HEK293 (cell line): ENCODE measurements around the gene ARL14EPL.

Experiments
- GLI4 ChIP-seq: fragments of 450-650 bp; formaldehyde crosslinking; IDR thresholded peaks from 2 replicates; pipeline ENCODE4 v1.5.1; 2016; ENCODE audit warnings: missing biosample characterization, missing genetic modification characterization
- TF ChIP-seq, protein P1 (sequence below): fragments of 450-650 bp; formaldehyde crosslinking; IDR thresholded peaks from 2 replicates; pipeline ENCODE4 v1.5.1; 2016; ENCODE audit warnings: missing biosample characterization, missing genetic modification characterization
- TF ChIP-seq, protein P2 (sequence below): fragments of 450-650 bp; formaldehyde crosslinking; IDR thresholded peaks from 2 replicates; pipeline ENCODE4 v1.5.1; 2016; ENCODE audit warnings: missing biosample characterization, missing genetic modification characterization
- TF ChIP-seq, protein P3 (sequence below): fragments of 450-650 bp; formaldehyde crosslinking; IDR thresholded peaks from 2 replicates; pipeline ENCODE4 v1.5.1; 2016; ENCODE audit warnings: missing biosample characterization, missing genetic modification characterization

DNA sequence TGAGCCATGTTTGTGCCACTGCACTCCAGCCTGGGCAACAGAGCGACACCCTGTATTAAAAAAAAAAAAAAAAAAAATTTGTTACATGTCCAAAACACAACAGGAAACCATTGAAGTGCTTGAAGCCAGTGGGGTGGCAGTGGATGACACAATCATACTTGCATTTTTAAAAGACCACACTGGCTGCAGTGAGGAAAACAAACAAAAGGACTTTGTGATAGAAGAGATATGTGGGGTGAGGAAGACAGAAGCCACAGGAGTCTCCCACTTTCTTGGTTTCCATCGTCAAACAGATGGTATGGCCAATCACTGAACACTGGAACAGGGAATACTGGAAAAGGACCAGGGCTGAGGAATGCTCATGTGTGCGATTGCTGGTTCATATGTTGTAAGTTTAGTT is 31.7 kb downstream of the ARL14EPL start:
- TF ChIP-seq, protein P1, sequence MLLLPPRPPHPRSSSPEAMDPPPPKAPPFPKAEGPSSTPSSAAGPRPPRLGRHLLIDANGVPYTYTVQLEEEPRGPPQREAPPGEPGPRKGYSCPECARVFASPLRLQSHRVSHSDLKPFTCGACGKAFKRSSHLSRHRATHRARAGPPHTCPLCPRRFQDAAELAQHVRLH (tag by site-specific recombination) = no peak
- no peak for TF ChIP-seq GLI4 (tag by site-specific recombination)
- TF ChIP-seq, protein P2, sequence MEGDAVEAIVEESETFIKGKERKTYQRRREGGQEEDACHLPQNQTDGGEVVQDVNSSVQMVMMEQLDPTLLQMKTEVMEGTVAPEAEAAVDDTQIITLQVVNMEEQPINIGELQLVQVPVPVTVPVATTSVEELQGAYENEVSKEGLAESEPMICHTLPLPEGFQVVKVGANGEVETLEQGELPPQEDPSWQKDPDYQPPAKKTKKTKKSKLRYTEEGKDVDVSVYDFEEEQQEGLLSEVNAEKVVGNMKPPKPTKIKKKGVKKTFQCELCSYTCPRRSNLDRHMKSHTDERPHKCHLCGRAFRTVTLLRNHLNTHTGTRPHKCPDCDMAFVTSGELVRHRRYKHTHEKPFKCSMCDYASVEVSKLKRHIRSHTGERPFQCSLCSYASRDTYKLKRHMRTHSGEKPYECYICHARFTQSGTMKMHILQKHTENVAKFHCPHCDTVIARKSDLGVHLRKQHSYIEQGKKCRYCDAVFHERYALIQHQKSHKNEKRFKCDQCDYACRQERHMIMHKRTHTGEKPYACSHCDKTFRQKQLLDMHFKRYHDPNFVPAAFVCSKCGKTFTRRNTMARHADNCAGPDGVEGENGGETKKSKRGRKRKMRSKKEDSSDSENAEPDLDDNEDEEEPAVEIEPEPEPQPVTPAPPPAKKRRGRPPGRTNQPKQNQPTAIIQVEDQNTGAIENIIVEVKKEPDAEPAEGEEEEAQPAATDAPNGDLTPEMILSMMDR (tag by site-specific recombination) = no peak
- TF ChIP-seq, protein P3, sequence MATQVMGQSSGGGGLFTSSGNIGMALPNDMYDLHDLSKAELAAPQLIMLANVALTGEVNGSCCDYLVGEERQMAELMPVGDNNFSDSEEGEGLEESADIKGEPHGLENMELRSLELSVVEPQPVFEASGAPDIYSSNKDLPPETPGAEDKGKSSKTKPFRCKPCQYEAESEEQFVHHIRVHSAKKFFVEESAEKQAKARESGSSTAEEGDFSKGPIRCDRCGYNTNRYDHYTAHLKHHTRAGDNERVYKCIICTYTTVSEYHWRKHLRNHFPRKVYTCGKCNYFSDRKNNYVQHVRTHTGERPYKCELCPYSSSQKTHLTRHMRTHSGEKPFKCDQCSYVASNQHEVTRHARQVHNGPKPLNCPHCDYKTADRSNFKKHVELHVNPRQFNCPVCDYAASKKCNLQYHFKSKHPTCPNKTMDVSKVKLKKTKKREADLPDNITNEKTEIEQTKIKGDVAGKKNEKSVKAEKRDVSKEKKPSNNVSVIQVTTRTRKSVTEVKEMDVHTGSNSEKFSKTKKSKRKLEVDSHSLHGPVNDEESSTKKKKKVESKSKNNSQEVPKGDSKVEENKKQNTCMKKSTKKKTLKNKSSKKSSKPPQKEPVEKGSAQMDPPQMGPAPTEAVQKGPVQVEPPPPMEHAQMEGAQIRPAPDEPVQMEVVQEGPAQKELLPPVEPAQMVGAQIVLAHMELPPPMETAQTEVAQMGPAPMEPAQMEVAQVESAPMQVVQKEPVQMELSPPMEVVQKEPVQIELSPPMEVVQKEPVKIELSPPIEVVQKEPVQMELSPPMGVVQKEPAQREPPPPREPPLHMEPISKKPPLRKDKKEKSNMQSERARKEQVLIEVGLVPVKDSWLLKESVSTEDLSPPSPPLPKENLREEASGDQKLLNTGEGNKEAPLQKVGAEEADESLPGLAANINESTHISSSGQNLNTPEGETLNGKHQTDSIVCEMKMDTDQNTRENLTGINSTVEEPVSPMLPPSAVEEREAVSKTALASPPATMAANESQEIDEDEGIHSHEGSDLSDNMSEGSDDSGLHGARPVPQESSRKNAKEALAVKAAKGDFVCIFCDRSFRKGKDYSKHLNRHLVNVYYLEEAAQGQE (tag by site-specific recombination) = no peak
